Right lobe of liver (tissue), 6 donors: ENCODE results near the gene DDX43. TPM values are rescaled to one million over a fixed set of nuclear protein-coding genes. Genes with fewer than 3 reads are reported as not detected.
"Not testable (repeated sequence)": the region's sequence is repeated elsewhere in the genome, so short reads cannot be mapped to it uniquely, and the experiment has no call there.

Experiments
- ATAC-seq, 4 donors: fragments of 200-7000 bp; cut with Tn5 transposase; one replicate each; pipeline ENCODE4 v1.9.1; 2020; ENCODE audit warnings: mild to moderate bottlenecking in 4 of 4, moderate library complexity in 4 of 4
- DNase-seq, 3 donors: peaks; one replicate each; pipeline ENCODE4 v3.0.0-alpha.2; 2020
- H3K27ac ChIP-seq, 3 donors: fragments of 200-600 bp; one replicate each; pipeline ENCODE4 v1.8.0; 2022
- H3K27me3 ChIP-seq, 2 donors: fragments of 200-600 bp; one replicate each; pipeline ENCODE4 v1.8.0; 2022
- H3K36me3 ChIP-seq, 4 donors: fragments of 200-600 bp; sonication (generic) in 1 of 4; one replicate each; pipeline versions ENCODE4 v1.5.1 to v1.8.0; 2017 to 2022; ENCODE audit warnings: control low read depth in 1 of 4
- H3K4me1 ChIP-seq, 4 donors: fragments of 200-600 bp; sonication (generic) in 1 of 4; one replicate each; pipeline versions ENCODE4 v1.5.1 to v1.8.0; 2017 to 2022; ENCODE audit warnings: control low read depth in 1 of 4
- H3K4me3 ChIP-seq, 3 donors: fragments of 200-600 bp; one replicate each; pipeline ENCODE4 v1.8.0; 2022
- H3K9me3 ChIP-seq, 4 donors: fragments of 200-600 bp; sonication (generic) in 1 of 4; one replicate each; pipeline versions ENCODE4 v1.5.1 to v1.8.0; 2017 to 2022; ENCODE audit warnings: control low read depth in 1 of 4
- CTCF ChIP-seq, 4 donors: fragments of 200-600 bp in 3 of 4; fragments of 450-650 bp in 1 of 4; IDR thresholded peaks; one replicate each; pipeline versions ENCODE4 v1.5.1 to v1.8.0; 2016 to 2022; ENCODE audit warnings: antibody characterized with exemption in 4 of 4, mild to moderate bottlenecking in 2 of 4
- POLR2A ChIP-seq: fragments of 450-650 bp; IDR thresholded peaks from one replicate; pipeline ENCODE4 v1.6.1; 2017; ENCODE audit warnings: antibody characterized with exemption, mild to moderate bottlenecking
- WGBS: methylation state at CpG from one replicate; pipeline ENCODE4 v1.1.6; 2018; ENCODE audit warnings: low coverage, low lambda C conversion rate; ENCODE audit not compliant: insufficient coverage; ENCODE audit errors: missing lambda C conversion rate; 5-methylcytosine and 5-hydroxymethylcytosine counted together
- intact Hi-C, 2 donors: fragments of 100-400 bp; cut with DNase I; formaldehyde crosslinking; loops; one replicate each; pipeline versions ENCODE4 v1.11.2 to v1.14.1; 2022
- total RNA-seq, 6 experiments: library from RNA; depleted of rRNA in 2 of 6; stranded (reverse); fragments of >200 nt in 2 of 6; fragmentation: NEBNext Ultra II Directional in 3 of 6; extraction: Animal tissue kit (Norgen Biotek cat#: 25700) in 3 of 6; gene quantifications; one replicate each; pipeline versions ENCODE4 v1.1.0 to v1.2.4, GENCODE V29; 2016 to 2023
- donor health status: DM: no; HTN: yes; CAD: no.
- donor health status: DM: no; HTN: no; CAD: no.
- donor health status: DM: no; HTN: no; CAD: no.
- donor health status: DM: no; HTN: yes; CAD: no.
- donor health status: DM: no; HTN: yes; CAD: no.

The DDX43 gene
- total RNA-seq, 6 experiments from 2014 or later = not detected

GRCh38 chr6:73371984-73372383 is 22.6 kb upstream of the DDX43 start:
- ATAC-seq (no peak), DNase-seq (no peak)
- Histone ChIP-seq H3K27me3 (no peaks in the 10 kb centered on the region), H3K4me3 (no peak overlapping the region), H3K9me3 (no peaks in the 10 kb centered on the region), H3K27ac (no peak overlapping the region), H3K4me1 (no peaks in the 10 kb centered on the region), H3K36me3 (no peaks in the 10 kb centered on the region)
- 90% methylated on average over 3 of the region's 4 CpGs for WGBS
- TF ChIP-seq CTCF (IDR thresholded peaks at IDR 0.05) (no peak), POLR2A (no peak)
- intact Hi-C loops = no loop called here

GRCh38 chr6:73372516-73372915 is 22.1 kb upstream of the DDX43 start:
- no peak overlapping the region for H3K4me3 ChIP-seq
- no peaks in the 10 kb centered on the region for H3K27me3 ChIP-seq
- WGBS = 77% methylated on average over 6 of the region's 10 CpGs
- no peaks in the 10 kb centered on the region for H3K36me3 ChIP-seq
- DNase-seq (peak in 1 of 3 donors; percentile 55), ATAC-seq (peak in 1 of 4 donors; percentile 28)
- H3K9me3 ChIP-seq = no peaks in the 10 kb centered on the region
- H3K4me1 ChIP-seq = no peaks in the 10 kb centered on the region
- intact Hi-C loops = no loop called here
- no peak overlapping the region for H3K27ac ChIP-seq
- no peak for TF ChIP-seq POLR2A
- no peak for TF ChIP-seq CTCF (IDR thresholded peaks at IDR 0.05)

- DNase-seq (no peak), ATAC-seq (peak in 2 of 4 donors; percentile 41 to 45)
- H3K36me3 ChIP-seq = no peaks in the 10 kb centered on the region
- H3K4me3 ChIP-seq = no peak overlapping the region
- TF ChIP-seq CTCF (IDR thresholded peaks at IDR 0.05) = no peak
- TF ChIP-seq POLR2A = no peak
- intact Hi-C loops = no loop called here
- 43% methylated on average over 1 of the region's 1 CpG for WGBS
- H3K4me1 ChIP-seq = no peaks in the 10 kb centered on the region
- no peaks in the 10 kb centered on the region for H3K27me3 ChIP-seq
- no peaks in the 10 kb centered on the region for H3K9me3 ChIP-seq
- no peak overlapping the region for H3K27ac ChIP-seq
Observed at GRCh38 chr6:73375216-73375615, 19.4 kb upstream of the DDX43 start.

GRCh38 chr6:73377225-73377624 is 17.4 kb upstream of the DDX43 start:
- intact Hi-C loops = no loop called here
- DNase-seq = no peak
- Histone ChIP-seq H3K9me3 (no peaks in the 10 kb centered on the region), H3K4me1 (no peaks in the 10 kb centered on the region), H3K36me3 (no peaks in the 10 kb centered on the region), H3K27ac (no peak overlapping the region), H3K27me3 (no peaks in the 10 kb centered on the region), H3K4me3 (no peak overlapping the region)
- WGBS = 56% methylated on average over 3 of the region's 3 CpGs
- no peak for ATAC-seq
- TF ChIP-seq CTCF (IDR thresholded peaks at IDR 0.05) (no peak), POLR2A (no peak)

- WGBS = 86% methylated on average over 10 of the region's 10 CpGs
- DNase-seq, H3K27me3 ChIP-seq, H3K36me3 ChIP-seq, H3K9me3 ChIP-seq, H3K27ac ChIP-seq, H3K4me3 ChIP-seq, intact Hi-C loops, ATAC-seq, H3K4me1 ChIP-seq: not testable (repeated sequence)
Observed at GRCh38 chr6:73381531-73381930, 13.1 kb upstream of the DDX43 start.
